Bone marrow (tissue), 2 donors: ENCODE data around the gene C3orf70.

Experiments
- DNase-seq, 2 donors: peaks; one replicate each; lab custom pipeline; 2025; lab: John Stamatoyannopoulos, UW

C3orf70 gene, protein sequence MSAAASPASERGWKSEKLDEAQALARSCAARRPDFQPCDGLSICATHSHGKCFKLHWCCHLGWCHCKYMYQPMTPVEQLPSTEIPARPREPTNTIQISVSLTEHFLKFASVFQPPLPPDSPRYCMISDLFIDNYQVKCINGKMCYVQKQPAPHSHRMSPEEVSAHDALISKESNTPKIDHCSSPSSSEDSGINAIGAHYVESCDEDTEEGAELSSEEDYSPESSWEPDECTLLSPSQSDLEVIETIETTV

DNA sequence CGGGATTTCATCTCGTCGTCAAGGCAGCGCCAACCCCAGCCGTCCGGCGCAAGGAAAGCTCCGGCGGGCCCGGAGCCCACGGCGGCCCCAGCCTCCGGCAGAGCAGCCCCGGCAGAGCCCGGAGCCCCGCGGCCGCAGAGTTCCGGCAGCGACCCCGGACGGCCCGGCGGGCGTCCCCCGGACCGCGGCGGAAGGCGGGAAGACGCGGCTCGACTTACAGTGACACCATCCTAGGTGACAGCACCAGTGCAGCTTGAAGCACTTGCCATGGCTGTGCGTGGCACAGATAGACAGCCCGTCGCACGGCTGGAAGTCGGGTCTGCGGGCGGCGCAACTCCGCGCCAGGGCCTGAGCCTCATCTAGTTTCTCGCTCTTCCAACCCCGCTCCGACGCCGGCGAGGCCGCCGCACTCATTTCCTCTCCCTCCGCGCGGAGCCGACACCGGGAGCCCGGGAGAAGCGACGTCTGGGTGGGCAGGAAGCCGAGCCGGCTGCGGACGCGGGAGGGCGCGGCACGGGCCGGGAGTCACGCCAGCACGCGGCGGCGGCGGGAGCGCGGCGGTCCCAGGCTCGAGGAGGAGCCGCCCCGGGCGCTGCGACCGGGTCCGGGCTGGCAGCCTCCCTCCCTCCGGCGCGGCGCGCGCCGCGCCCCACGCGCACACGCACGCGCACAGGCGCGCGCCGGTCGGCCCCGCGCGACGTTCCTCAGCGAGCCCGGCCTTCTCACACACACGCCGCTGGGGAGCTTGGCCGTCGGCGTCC is at the start of gene C3orf70:
TSS of gene C3orf70 (minus strand) at position 651 of the 761 bp plus-strand sequence. CDS start at position 414, 237 bp downstream.
- DNase-seq, result peak in 1 of 2 donors; percentile 43

DNA sequence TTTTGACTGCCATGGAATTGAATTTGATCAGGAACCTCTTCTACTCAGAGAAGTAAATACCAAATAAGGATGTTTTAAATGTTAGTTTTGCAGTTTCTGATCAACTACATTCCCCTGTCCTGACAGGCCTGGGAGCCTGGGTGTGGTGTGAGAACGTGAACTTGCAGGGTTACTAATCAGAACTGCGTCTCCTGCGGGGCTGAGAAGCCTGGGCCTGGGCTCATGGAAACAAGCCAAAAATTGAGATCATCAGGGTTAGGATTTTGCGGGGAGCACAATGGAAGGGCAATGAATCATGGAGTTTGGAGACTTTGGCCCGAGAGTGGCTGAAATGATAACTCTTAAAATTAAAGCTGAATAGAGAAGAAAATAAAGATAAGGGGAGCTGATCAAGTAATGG is 47.8 kb upstream of the C3orf70 start:
- DNase-seq, result no peak

DNA sequence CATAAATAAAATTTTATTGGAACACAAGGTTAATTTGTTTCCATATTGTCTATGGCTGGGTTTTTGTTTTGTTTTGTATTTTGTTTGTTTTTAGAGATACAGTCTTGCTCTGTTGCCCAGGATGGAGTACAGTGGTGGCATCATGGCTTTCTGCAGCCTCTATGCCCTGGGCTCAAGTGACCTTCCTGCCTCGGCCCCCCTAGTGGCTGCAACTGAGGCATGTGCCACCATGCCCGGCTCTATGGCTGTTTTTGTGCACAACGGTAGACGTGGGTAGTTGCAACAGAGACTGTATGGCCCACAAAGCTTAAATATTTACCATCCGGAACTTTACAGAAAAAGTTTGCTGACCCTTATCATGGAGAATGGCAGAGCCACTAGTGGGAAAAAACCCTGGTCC is 46.8 kb upstream of the C3orf70 start:
- DNase-seq, result no peak

DNA sequence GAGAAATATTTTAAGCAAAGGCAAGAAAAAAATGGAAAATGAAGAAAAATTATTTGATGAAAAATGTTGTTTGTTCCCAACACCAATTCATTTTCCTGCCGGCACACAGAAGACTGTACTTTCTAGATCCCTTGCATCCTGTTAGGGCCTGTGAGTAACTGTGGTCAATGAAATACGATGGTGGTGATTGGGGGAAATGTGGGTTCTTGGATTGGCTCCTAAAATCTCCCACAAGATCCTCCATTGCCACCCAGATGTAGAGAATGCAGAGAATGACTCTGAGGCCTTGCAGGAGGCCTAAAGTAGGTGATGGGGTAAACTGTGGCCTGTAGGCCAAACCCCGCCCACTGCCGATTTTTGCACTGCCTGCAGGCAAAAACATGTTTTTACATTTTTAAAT is 46.3 kb upstream of the C3orf70 start:
- no peak for DNase-seq

DNA sequence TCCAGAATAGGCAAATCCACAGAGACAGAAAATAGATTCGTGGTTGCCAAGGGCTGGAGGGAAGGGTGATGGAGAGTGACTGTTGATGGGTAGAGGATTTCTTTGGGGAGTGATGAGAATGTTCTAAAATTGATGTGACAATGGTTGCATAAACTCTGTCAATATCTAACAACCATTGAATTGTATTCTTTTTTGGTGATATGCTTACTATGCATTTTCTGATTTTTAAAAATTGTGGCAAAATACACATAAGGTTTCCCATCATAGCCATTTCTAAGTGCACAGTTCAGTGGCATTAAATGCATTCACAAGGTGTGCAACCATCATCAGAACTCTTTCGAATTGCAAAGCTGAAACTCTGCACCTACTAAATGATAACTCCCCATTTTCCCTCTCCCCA is 44.2 kb upstream of the C3orf70 start:
- no peak for DNase-seq

DNA sequence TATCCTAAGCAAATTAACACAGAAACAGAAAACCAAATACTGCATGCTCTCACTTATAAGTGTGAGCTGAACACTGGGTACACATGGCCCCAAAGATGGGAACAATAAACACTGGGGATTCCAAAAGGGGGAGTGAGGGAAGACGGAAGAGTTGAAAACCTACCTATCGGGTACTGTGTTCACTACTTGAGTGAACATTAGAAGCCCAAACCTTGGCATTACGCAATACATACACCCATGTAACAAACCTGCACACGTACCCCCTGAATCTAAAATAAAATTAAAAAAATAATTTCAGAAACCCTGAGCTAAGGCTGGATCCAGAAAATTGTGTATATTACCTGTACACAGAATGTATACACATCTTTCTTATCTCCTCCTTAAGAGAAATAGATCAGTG is 42.8 kb upstream of the C3orf70 start:
- DNase-seq, result no peak

DNA sequence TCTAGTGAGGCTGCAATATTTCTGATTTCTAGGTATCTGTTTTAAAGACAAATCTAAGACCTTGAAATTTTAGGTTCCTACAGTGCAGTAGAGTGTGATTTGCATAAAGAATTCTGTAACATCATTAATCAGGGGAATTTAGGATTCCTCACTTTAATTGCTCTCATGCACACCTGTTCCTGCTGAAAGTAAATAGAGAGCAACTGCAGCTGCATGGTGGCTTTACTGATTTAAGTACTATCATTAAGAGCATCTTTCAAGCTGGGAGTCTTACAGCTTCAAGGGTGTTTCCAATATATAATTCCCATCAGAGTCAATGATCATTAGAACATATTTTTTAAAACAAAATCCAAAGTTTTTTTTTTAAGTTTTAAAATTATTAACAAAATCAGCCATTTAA is 36.0 kb upstream of the C3orf70 start:
- DNase-seq, result no peak

DNA sequence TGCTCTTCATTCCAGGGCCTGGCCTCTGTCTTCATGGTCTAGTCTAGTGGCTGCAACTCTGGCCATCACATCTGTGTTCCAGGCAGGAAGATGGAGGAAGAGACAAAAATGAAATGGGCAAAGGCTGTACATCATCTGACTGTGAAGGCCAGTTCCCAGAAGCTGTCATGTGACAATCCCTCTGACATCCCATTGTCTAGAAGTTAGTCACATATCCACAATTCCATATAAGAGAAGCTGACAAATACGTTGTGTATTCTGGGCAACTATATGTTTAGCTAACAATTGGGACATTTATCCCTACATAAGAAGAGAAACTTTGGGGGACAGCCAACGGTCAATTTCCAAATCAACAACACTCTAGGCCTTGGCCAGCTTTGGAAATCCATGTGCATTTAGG is 34.5 kb upstream of the C3orf70 start:
- DNase-seq, result no peak

DNA sequence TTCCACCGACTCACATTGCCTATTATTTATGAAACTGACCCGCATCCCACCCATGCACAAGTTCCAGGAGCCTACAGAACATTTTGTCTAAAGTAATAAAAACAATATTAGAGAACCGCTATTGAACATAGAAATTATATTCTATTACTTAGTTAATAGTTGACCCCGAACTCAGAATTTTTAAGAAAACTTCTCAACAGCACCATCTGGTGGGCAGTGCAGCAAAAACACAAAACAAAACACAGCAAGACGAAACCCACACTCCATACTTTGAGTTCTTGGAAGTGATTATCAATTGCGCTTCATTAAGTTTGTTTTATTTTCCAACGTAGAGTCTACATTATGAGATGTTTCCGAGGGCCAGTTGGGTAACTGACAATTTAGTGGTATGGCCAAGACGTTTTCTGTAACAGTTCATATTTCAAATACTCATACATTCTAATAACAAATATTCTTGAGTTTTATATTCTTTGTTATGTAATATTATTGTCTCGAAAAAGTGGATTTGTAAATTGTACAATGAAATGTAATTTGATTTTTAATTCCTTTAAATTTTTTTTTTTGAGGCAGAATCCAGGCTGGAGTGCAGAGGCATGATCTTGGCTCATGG is 24.0 kb upstream of the C3orf70 start:
- no peak for DNase-seq

DNA sequence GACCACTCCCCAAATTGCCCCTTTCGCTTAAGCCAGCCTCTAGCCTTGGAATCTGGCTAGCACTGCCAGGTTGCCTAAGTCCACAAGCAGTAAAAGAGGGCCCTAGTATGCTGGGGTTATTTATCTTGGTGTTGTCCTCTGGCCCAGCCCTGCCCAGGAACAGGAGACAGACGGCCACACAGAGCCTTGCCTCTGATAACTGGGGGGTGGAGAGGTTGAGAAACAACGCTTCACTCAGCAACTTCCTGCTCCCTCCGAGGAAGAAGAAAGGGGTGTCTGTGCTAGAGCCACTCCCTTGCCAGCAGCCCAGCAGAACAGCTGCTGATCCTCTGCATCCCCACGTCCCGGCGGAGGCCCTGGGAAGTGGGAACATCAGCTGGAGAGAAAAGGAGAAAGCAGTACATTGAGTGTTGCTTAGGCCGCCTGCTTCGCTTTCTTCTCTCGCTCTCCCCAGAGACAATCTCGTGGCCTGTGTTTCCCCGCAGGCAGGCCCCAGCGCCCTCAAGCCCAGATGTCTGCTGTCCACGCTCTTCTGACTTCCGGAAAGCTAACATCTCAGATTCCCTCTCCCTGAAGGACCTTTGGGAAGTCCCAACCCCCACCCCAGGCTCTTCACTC is 22.6 kb upstream of the C3orf70 start:
- DNase-seq, result no peak

DNA sequence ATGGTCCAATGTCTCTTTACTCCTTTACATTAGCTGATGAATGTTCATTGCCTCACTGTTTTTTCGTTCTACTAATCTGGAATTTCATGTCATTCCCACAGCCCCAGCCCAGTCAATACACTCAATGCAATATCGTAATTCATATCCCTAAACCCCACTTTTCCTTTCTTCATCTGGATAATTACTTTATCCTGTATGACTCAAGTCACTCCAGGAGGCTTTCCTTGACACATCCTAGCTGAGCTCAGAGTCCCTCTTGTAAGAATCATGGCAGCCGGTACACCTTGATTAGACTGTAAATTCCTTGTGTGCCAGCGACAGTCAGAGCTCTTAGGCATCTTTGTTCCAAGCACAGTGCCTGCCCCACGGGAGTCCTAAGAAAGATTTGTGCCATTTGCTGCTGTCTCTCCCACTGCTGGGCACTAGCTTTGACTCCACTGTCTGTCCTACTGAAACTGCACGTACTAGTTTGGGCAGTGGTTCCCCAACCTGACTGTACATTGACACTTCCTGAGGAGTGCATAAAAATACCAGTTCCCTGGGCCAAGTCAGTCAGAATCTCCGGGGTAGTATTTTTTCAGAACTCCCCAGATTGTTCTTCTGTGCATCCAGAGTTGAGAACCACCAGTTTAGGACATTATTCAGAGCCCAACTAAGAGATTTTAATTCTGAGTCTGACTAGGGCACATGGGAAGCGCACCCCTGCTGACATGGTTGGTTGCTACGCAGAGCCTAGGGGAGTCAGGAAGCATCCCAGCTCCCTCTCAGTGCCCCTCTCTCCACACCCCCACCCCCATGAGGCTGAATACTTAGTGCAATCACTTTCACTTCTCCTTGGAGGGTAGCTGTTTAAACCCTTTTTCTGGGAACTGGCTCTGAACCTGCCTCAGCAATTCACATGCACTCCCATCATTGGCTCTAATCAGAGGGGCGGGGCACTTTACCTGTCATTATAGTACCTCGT is 19.5 kb upstream of the C3orf70 start:
- DNase-seq, result no peak

DNA sequence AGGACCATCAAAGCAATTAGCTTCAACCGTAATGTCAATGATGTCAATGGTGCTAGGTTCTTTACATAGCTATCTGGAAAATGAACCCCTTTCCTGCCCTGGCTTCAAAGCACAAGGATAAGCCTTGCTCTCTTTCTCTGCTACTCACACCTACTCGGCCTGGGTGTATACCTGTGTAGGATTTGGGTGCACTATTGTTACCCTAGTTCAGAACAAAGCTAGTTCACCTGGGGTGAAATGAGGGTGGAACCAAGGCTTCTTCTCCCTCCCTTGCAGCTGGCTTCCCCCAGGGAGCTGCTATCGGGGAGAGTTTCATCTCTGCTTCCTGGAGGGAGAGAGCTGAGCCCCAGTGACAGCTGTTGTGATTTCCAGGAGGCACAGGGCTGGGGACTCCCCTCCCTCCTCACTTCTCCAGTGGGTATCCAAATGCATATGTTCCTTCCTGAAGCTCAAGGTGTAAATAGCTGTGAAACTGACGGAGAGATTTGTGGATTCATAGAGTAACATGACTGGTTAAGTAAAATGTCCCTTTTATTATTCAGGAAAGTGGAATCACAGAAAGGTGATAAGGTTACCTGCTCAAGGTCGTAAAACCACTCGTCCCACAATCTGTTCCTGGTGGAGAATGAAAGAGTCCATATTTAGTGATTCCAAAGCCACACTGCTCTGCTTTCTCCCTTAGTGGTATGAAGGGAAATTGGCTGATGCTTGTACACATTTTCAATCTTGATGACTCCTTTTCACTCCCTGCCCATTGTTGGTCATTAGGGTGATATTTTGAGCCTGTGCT is 11.8 kb upstream of the C3orf70 start:
- DNase-seq, result no peak

DNA sequence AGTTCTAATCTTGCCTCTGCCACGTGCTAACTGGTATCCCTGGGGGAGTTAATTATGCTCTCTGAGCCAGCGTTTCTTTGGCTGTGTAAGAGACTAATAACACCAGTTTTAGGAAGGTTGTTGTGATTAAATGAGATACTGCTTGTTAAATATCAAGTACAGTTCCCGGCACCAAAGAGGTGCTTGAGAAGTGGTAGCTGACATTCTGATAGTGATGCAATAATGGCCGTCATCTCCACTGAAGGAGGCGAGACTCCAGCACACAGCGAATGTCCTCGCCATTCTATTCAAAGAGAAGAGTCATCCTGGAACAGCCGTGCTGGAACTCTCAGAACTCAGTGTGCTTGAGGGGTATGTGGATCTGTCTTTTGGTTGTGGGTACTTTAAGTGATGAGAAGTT is 9.8 kb upstream of the C3orf70 start:
- no peak for DNase-seq

DNA sequence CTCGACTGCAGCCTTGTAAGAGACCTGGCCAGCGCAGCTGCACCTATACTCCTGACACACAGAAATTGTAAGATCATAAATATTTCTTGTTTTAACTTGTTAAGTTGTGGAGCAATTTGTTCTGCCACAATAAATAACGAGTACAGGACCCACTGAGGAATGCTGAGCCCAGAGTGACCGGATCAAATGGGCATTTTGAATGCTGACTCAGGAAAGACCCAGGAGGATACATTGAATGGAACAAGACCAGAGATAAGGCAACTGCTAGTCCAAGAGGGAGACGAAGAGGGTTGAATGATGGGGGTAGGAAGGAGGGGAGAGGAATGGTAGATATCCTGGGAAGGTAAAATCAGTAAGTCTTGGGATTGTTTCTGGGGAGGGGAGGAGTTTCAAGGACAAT is 8.9 kb upstream of the C3orf70 start:
- no peak for DNase-seq

DNA sequence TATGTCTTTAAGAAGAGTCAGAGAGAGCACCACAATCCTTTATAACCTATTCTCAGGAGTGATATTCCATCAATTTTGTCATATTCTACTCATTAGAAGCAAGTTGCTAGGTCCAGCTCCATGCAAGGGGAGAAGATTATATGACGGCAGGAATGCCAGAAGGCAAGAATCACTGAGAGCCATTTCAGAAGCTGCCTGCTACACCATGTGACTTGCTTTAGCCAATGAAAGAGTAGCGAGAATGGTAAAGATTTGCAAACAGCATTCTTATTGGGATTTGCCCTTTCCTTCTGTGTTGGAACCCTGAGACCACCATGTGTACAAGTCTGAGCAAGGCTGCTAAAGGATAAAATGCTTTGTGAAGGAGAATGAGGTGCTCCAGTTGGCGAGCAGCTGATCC is 4.5 kb upstream of the C3orf70 start:
- DNase-seq, result no peak

DNA sequence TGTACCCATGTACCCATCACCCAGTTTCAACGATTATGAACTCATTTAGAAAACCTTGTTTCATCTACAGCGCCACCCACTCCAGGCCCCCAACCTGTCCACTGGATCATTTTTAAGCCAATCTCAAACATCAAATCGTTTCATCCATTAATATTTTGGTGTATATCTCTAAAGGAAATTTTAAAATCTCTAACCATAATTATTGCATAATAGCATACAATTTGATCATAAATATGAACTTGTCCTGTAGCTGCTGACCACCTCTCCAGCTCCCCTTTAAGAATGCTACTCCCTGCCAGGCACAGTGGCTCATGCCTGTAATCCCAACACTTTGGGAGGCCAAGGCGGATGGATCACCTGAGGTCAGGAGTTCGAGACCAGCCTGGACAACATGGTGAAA is 2.8 kb upstream of the C3orf70 start:
- DNase-seq, result no peak

DNA sequence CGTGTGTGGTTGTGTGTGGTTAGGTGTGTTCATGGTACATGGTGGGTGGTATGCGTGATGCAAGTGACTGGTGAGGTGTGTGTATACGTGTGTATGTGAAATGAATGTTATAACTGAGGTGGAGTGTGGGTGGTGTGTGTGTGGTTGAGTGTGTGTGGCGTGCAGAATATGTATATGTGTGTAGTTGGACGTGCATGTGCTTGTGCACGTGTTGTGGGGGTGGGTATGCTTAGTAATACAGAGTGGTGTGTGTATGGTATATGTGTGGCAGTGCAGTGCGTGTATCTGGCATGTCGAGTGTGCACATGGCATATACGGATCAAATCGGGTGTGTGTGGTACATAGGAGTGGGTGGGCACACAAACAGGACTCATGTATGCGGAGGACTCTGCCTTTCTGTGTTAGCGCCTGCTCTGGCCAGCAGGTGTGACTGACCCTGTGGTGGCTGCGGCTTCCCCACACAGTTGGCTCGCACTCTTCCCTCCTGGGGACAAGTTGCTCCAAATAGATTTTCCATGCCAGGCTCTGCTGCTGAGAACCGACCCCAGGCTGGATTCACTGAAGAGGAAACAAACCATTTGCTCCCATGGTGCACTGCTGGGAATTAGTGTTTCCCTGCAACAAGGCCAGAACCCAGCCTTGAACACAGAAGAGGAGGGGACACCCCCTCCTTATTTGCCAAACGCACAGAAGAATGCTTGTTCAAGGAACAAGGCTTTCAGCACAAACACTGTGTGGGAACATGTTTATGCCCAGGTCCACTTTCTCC is 1.2 kb upstream of the C3orf70 start:
- no peak for DNase-seq

DNA sequence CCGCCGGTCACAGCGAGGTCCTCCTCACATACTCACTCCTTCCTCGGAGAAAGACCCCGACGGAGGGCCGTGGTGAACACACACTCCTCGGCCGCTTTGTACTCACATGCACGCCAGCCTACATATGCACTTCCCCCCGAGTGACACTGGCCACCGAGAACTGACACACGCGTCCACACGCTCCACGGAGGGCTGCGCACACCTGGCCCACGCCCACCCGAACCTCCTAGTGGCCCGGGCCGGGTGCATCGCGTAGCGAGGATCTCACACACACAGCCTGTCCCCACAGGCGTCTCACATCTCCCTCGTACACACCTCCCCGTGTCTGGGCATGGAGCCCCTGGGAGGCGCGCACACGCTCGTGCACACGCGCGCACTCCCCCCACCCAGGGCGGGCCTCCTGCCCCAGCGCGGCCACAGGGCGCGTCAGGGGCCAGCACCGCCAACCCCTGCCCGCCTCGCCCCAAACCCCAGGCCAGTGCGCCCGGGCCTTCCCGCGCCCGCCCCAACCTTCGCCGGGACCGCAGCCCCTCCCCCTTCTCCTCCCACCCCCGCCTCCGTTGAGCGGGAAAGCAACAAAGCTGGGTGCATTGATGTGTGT is 411 bp upstream of the C3orf70 start:
- DNase-seq, result no peak

DNA sequence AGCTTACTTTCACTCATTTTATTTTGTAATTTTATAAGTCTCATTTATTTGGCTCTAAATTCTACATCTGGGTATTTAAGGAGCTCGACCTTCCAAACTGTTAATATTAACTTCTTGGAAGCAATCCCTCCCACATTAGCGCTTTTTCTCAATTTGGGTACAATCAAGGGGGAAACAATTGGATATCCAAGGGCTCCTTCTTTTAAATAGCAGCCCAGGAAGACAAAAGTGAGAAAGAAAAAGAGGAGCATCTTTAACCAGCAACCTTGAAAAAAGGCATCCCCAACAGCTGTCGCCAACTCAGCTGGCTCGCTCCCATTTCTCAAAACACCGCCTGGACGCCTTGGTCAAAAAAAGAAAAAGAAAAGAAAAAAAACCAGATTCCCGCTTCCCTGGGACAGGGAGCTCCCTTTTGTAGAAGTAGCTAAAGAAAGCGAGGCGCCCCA is 873 bp downstream of the C3orf70 start:
- no peak for DNase-seq
